Stromal cell of bone marrow (primary cell): ENCODE data around the gene TMEM18.
"Not testable (repeated sequence)": the region's sequence is repeated elsewhere in the genome, so short reads cannot be mapped to it uniquely, and the experiment has no call there.

ENCODE experiments used
- DNase-seq: peaks from one replicate; pipeline ENCODE4 v3.0.0-alpha.2; 2012; ENCODE audit warnings: low read depth

The TMEM18 gene

DNA sequence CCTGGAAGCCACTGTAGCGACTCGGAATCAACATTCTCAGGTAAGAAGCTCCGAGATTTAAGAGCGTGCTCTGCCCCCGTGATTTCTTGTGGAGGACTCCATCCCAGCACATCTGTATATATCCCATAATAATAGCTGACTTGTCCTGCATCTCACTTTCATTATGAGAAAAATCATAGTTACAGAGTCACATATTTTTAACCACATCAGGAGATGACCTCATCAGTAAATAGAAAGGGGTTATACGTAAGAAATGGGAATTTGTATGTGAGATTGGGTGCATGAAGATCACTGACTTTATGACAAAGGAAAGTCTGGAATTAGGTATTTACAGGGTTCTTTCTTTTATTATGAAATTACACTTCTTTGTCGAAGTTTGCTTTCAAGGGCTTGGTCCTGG is 16.4 kb upstream of the TMEM18 start:
- no peak for DNase-seq

GRCh38 chr2:692767-693166 is 15.6 kb upstream of the TMEM18 start:
- DNase-seq: no peak

GRCh38 chr2:691821-692761 is 14.9 kb upstream of the TMEM18 start:
- no peak for DNase-seq

DNA sequence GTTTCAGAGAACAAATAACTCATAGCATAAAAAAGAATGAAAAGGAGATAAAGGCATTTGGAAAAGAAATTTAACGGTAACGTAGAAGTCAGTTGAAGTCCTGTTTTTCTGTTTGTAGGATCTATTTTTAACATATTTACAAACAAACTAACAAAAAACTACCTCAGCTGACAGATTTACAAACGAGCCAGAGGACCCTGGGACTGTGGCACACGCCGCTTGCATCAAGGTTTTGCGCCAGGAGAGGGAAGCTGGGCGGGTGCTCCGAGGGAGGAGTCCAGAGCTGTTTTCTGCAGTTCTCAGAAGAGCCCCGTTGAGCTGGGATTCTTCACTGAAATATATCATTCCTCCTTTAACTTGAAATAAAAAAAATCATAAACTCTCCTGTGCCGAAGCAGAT is 13.6 kb upstream of the TMEM18 start:
- DNase-seq: no peak

GRCh38 chr2:689877-690510 is 12.8 kb upstream of the TMEM18 start:
- DNase-seq: no peak

DNA sequence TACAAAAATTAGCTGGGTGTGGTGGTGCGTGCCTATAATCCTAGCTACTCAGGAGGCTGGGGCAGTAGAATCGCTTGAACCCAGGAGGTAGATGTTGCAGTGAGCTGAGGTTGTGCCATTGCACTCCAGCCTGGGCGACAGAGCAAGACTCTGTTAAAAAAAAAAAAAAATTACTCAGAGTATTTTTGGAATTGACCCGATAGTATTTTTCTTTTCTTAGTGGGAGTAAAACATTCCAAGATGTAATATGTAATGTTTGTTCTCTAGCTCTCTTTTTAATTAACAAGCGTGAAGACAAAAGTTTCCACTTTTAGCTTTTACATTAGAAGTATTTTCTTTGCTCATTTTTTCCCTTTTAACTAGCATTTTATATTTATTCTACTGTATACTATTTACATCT is 12.0 kb upstream of the TMEM18 start:
- DNase-seq: no peak

DNA sequence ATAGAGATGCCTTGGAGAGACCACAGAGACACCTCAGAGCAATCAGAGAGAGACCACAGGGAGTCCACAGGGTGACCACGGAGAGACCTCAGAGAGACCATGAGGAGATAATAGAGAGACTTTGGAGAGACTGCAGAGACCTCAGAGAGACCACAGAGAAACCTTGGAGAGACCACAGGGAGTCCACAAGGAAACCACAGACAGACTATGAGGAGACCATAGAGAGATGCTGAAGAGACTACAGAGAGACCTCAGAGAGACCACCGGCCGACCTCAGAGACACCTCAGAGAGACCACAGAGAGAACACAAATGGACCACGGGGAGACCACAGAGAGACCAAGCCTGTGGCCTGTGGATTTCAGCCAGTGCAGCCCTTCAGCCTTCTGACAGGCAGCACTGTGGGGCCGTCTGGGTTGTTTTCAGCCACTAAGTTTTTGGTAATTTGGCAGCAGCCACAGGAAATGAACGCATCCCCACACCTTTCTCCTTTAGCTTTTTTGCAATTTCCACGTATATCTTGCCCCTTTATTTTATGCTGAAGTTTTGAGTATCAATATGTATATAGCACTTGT is 11.4 kb upstream of the TMEM18 start:
- DNase-seq: no peak

DNA sequence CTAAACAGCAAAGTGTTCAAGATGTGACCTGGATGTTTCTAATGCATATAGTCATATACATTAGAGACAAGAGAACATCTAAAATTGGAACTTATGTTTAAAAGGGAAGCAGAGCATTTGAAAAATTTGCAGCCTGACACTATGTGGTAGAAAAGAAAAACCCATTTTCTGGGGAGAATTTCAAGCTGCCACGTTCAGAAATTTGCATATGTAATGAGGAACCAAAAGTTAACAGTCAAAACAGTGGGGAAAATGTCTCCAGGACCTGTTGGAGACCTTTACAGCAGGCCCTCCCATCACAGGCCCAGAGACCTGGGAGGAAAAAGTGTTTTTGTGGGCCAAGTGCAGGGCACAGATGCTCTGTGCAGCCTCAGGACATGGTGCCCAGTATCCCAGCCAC is 8.2 kb upstream of the TMEM18 start:
- DNase-seq: no peak

DNA sequence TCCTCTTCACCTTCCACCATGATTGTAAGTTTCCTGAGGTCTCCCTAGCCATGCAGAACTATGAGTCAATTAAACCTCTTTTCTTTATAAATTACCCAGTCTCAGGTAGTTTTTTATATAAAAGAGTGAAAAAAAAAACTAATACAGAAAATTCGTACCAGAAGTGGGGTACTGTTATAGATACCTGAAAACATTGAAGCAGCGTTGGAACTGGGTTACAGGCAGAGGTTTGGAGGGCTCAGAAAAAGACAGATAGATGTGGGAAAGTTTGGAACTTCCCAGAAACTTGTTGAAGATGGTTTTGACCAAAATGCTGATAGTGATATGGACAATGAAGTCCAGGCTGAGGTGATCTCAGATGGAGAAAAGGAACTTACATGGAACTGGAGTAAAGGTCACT is 7.7 kb upstream of the TMEM18 start:
- not testable (repeated sequence) for DNase-seq

- DNase-seq: no peak
Measured at GRCh38 chr2:682226-682625, 5.0 kb upstream of the TMEM18 start.

DNA sequence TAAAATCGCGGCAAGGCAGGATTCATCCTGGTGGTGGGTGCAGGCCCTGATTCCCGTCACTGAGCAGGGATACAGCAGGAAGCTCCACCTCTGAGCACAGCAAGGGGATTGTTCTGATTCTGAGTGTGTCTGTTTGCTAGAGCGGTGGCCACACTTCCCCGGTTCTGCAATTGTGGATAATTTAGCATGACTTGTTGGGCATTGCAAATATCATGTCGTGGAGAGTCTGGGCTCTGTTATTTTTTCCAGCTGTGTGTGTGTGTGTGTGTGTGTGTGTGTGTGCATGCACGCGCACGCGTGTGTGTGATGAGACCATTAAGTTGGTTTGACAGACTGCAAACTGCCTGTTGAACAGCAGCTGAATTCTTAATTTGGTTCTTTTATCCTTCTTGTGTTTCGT is 4.1 kb upstream of the TMEM18 start:
- DNase-seq: no peak

GRCh38 chr2:680496-680895 is 3.3 kb upstream of the TMEM18 start:
- no peak for DNase-seq

- DNase-seq: no peak
Measured at GRCh38 chr2:678964-679363, 1.8 kb upstream of the TMEM18 start.

GRCh38 chr2:677959-678550 is 849 bp upstream of the TMEM18 start:
- no peak for DNase-seq

DNA sequence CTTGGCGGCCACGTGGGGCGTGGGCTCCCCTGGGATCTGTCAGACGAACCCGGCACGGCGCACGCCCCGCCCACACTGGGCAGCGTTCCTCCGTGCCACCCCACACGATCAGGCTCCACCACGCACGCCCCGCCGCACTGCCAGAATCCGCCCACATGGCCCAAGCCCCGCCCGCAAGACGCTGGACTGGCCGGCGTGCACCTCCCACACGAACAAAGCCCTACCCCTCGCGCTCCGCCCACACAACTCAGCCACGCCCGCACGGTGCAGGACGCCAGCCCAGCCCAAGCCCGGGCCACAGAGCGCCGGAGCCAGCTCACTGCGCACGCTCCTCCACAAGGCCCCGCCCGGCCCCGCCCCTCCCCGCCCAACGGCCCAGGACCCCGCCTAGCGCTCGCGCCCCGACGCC is 555 bp downstream of the TMEM18 start:
- peak; percentile 94 for DNase-seq

- peak; percentile 63 for DNase-seq
Measured at GRCh38 chr2:675982-676646, 1.1 kb downstream of the TMEM18 start.

DNA sequence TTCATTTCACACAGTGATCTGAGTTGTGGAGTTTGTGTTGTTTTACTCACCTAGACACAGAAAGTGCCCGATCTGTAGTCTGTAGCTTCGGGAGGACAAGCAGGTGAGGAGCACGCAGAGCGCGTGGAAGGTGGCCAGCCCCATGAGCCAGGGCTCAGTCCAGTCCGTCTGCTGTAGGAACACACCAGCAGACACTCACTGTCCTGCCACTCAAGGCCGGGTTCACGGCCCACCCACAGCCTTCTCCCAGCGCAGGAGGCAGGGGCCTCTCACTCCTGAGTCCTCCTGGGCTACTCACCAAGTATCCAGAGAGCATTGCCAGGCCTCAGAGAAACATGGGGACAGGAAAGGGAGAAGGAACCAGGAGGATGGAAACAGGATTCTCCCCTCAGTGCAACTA is 1.7 kb downstream of the TMEM18 start:
- DNase-seq: no peak

- no peak for DNase-seq
Measured at GRCh38 chr2:675051-675450, 2.2 kb downstream of the TMEM18 start.

GRCh38 chr2:674321-674985 is 2.8 kb downstream of the TMEM18 start:
- no peak for DNase-seq

DNA sequence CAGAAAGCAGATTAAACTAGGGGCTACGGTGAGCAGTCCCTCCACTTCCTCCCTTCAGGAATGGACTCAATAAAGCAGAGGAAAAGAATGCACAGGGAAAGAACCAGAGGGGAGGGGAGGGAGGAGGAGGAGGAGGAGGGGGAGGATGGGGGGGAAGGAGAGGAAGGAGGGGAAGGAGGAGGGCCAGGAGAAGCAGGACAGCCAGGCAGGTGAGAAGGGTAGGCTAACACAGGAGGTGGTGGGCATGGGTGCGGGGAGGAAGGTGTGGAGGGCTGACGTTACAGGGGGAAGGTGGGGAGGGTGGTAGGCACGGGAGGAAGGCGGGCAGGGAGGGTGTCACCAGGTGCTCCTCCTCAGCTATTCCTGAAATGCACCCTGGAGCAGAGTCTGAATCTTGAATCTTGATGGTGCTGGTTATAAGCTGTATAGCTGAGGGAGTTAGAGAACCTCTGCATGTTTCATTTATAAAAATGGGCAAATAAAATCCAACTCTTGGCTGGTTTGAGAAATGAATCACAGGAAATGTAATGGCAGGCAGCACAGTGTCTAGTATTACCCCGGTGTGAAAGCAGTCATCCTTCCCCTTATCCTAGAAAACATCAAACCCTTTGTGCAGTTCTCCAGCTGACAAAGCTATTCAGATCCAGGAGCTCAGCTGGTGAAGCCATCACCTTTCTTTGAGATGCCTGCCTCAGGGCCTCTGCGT is 3.4 kb downstream of the TMEM18 start:
- DNase-seq: peak; percentile 34

GRCh38 chr2:673016-673415 is 4.2 kb downstream of the TMEM18 start:
- no peak for DNase-seq
